ENCODE data around the gene JAKMIP1. TPM values are rescaled to one million over a fixed set of nuclear protein-coding genes. Genes with fewer than 3 reads are reported as not detected.

The JAKMIP1 gene
- total and polyA plus RNA-seq, 4 donors: 0.08 to 0.46 (median 0.22) TPM

DNA sequence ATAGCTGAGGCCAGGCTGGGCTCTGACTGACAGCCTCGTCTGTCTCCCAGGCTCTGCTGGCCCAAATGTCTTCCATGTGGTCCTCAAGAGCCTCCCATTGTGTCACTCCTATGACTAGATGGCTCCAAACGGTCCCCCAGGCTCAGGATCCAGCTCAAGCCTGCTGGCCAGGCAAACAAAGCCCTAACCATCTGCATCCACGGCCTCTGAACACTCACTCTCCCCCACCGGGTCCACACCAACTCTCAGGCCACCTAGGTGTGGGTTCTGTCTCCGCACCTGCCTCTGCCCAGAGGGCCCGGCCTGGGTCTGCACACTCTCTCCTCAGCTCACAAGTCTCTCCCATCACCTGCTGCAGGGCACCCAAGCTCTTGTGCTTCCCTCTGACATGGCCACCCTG is 52.9 kb downstream of the JAKMIP1 start:
- no peaks in the 10 kb centered on the region for H3K36me3 ChIP-seq (ENCODE audit: control insufficient read depth in 4 of 4, insufficient read depth in 4 of 4, low read length in 4 of 4)
- no peak overlapping the region for H3K27ac ChIP-seq (ENCODE audit: low read depth in 1 of 2, low read length in 1 of 2)
- ATAC-seq (ENCODE audit: insufficient read depth, low FRiP score) (no peak), DNase-seq (no peak)
- TF ChIP-seq, protein P1, sequence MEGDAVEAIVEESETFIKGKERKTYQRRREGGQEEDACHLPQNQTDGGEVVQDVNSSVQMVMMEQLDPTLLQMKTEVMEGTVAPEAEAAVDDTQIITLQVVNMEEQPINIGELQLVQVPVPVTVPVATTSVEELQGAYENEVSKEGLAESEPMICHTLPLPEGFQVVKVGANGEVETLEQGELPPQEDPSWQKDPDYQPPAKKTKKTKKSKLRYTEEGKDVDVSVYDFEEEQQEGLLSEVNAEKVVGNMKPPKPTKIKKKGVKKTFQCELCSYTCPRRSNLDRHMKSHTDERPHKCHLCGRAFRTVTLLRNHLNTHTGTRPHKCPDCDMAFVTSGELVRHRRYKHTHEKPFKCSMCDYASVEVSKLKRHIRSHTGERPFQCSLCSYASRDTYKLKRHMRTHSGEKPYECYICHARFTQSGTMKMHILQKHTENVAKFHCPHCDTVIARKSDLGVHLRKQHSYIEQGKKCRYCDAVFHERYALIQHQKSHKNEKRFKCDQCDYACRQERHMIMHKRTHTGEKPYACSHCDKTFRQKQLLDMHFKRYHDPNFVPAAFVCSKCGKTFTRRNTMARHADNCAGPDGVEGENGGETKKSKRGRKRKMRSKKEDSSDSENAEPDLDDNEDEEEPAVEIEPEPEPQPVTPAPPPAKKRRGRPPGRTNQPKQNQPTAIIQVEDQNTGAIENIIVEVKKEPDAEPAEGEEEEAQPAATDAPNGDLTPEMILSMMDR (IDR thresholded peaks at IDR 0.05; ENCODE audit: control extremely low read depth, extremely low read depth): no peak
- 78 to 87% methylated on average over 6 of the region's 6 CpGs for WGBS, 2 donors
- peaks cover 0 to 6% (median 0%) of the 10 kb centered on the region in 4 donors for H3K9me3 ChIP-seq (ENCODE audit: control insufficient read depth in 4 of 4, insufficient read depth in 3 of 4, low read length in 3 of 4)
- no peaks in the 10 kb centered on the region for H3K4me1 ChIP-seq (ENCODE audit: control insufficient read depth in 5 of 5, insufficient read depth in 5 of 5, low read length in 5 of 5)
- peaks cover 0 to 2% (median 0%) of the 10 kb centered on the region in 3 donors for H3K27me3 ChIP-seq (ENCODE audit: control insufficient read depth in 3 of 3, insufficient read depth in 3 of 3, low read length in 2 of 3)
- H3K9ac ChIP-seq (ENCODE audit: insufficient read depth in 1 of 2, low read length in 2 of 2): no peak overlapping the region
- H3K4me3 ChIP-seq: no peak overlapping the region

DNA sequence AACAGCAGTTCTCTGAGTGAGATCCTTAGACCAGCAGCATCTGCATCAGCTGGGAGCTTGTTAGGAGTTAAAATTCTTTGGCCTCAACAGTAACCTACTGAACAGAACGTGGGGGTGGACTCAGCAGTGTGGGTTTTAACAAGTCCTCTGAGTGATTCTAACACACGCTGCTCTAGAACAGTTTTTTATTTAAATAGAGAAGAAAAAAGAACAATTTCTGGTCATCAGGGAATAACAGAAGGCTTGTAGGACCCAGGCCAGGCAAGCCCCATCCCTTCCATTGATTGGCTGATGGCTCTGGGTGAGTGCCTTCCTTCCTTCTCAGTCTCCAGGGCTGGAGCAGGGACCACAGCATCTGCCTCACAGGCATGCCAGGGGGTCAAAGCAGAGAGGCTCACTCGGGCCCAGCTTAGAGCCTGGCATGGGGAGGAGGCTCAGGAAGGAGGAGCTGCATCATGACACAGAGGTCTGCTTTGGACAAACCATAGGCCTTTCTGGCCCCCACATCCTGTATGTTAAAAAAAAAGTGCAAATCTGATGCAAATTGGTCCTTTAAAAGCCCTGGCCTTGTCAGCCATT is 56.7 kb downstream of the JAKMIP1 start:
- no peak for ATAC-seq (ENCODE audit: insufficient read depth, low FRiP score)
- Histone ChIP-seq H3K9me3 (ENCODE audit: control insufficient read depth in 4 of 4, insufficient read depth in 3 of 4, low read length in 3 of 4) (peaks cover 0 to 7% (median 0%) of the 10 kb centered on the region in 4 donors), H3K4me3 (no peak overlapping the region), H3K4me1 (ENCODE audit: control insufficient read depth in 5 of 5, insufficient read depth in 5 of 5, low read length in 5 of 5) (no peaks in the 10 kb centered on the region), H3K9ac (ENCODE audit: insufficient read depth in 1 of 2, low read length in 2 of 2) (no peak overlapping the region), H3K27ac (ENCODE audit: low read depth in 1 of 2, low read length in 1 of 2) (no peak overlapping the region), H3K27me3 (ENCODE audit: control insufficient read depth in 3 of 3, insufficient read depth in 3 of 3, low read length in 2 of 3) (no peaks in the 10 kb centered on the region), H3K36me3 (ENCODE audit: control insufficient read depth in 4 of 4, insufficient read depth in 4 of 4, low read length in 4 of 4) (no peaks in the 10 kb centered on the region)
- no peak for DNase-seq
- TF ChIP-seq, protein P1 (IDR thresholded peaks at IDR 0.05; ENCODE audit: control extremely low read depth, extremely low read depth): no peak
- 70 to 76% methylated on average over 3 of the region's 3 CpGs for WGBS, 2 donors

DNA sequence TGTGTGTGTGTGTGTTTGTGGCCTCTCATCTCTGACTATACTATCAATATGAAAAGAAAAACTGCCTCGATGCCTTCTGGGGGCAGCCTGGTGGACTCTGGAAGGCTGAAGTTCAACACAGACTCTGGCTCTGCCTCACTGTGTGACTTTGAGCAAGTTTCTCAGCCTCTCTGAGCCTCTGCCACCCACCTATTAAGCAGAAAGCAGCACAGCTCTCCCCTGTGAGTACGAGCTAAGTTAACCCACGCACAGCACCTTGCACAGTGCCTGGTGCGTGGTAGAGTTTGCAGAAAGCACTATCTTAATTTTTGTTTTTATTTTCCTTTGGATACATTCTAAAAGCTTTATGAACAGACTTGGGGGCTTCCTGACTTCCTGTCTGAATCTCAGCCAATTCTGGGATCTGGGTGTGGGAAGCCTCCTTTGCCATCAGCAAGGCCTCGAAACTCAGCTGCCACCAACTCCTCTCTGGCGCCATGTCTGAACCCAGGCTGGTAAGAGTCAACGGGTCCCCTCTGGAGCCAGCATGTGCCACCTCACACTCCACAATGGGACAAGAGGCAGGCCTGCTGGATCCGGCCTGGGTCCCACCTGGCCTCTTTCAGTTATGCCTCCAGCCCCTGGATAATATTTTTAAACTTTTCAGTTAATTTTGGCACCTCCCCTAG is 57.3 kb downstream of the JAKMIP1 start:
- WGBS, 2 donors: 88 to 92% methylated on average over 8 of the region's 8 CpGs
- H3K36me3 ChIP-seq (ENCODE audit: control insufficient read depth in 4 of 4, insufficient read depth in 4 of 4, low read length in 4 of 4): no peaks in the 10 kb centered on the region
- TF ChIP-seq, protein P1 (IDR thresholded peaks at IDR 0.05; ENCODE audit: control extremely low read depth, extremely low read depth): no peak
- no peak overlapping the region for H3K27ac ChIP-seq (ENCODE audit: low read depth in 1 of 2, low read length in 1 of 2)
- no peaks in the 10 kb centered on the region for H3K27me3 ChIP-seq (ENCODE audit: control insufficient read depth in 3 of 3, insufficient read depth in 3 of 3, low read length in 2 of 3)
- H3K9ac ChIP-seq (ENCODE audit: insufficient read depth in 1 of 2, low read length in 2 of 2): no peak overlapping the region
- DNase-seq: no peak
- no peaks in the 10 kb centered on the region for H3K4me1 ChIP-seq (ENCODE audit: control insufficient read depth in 5 of 5, insufficient read depth in 5 of 5, low read length in 5 of 5)
- no peak for ATAC-seq (ENCODE audit: insufficient read depth, low FRiP score)
- H3K4me3 ChIP-seq: no peak overlapping the region
- H3K9me3 ChIP-seq (ENCODE audit: control insufficient read depth in 4 of 4, insufficient read depth in 3 of 4, low read length in 3 of 4): peaks cover 0 to 7% (median 0%) of the 10 kb centered on the region in 4 donors
